ENCODE results near the gene ECHDC1. TPM values are rescaled to one million over a fixed set of nuclear protein-coding genes. Genes with fewer than 3 reads are reported as not detected.
"Not testable (repeated sequence)": the region's sequence is repeated elsewhere in the genome, so short reads cannot be mapped to it uniquely, and the experiment has no call there.

ECHDC1 gene
- total RNA-seq, 3 donors from 2014 or later, result 56.7 to 93.7 (median 82.2) TPM

DNA sequence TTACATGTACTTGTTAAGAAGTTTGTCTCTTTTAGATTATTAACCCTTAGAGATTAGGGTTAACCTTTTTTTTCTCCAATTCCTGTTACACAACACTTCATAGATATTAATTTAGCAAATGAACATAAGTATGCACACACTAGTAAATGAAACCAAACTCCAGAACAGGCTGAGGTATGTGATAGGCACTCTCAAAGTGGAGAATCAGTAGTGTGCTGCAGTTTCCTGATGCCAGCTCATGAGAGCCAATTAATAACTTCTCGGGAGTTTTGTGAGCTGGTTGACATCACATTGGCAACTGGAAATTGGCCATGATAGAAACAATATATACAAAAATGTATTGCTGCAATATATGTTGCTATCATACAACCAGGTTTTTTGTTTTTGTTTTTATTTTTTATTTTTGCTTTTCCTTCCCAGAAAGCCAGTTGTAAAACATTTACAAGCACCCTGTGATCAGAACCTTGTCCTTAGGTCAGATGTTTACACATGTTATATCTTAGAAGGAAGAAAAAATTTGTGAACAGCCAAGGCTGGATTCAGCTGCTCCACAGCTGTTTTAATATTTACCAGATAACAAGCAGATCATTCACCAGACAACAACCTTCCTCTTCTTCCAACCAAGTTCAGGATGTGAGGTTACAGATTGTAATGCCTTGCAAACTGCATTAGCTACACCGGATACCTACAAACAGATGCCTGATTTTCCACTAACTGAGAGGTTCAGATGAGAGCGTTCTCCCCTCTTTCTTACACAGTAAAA lies 42.4 kb upstream of the ECHDC1 start:
- Histone ChIP-seq H3K9me3 (no peaks in the 10 kb centered on the region), H3K36me3 (no peaks in the 10 kb centered on the region), H3K4me1 (no peaks in the 10 kb centered on the region), H3K27ac (no peak overlapping the region), H3K27me3 (no peaks in the 10 kb centered on the region), H3K4me3 (no peak overlapping the region)
- no peak for DNase-seq (ENCODE audit: low spot score in 2 of 2)
- intact Hi-C loops (cut with DNase I; ENCODE audit: low total_unique reads), result no loop called here
- TF ChIP-seq POLR2AphosphoS5 (IDR thresholded peaks at IDR 0.05), result no peak
- TF ChIP-seq, protein P1, sequence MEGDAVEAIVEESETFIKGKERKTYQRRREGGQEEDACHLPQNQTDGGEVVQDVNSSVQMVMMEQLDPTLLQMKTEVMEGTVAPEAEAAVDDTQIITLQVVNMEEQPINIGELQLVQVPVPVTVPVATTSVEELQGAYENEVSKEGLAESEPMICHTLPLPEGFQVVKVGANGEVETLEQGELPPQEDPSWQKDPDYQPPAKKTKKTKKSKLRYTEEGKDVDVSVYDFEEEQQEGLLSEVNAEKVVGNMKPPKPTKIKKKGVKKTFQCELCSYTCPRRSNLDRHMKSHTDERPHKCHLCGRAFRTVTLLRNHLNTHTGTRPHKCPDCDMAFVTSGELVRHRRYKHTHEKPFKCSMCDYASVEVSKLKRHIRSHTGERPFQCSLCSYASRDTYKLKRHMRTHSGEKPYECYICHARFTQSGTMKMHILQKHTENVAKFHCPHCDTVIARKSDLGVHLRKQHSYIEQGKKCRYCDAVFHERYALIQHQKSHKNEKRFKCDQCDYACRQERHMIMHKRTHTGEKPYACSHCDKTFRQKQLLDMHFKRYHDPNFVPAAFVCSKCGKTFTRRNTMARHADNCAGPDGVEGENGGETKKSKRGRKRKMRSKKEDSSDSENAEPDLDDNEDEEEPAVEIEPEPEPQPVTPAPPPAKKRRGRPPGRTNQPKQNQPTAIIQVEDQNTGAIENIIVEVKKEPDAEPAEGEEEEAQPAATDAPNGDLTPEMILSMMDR (IDR thresholded peaks at IDR 0.05), result no peak
- no peak for TF ChIP-seq POLR2A (IDR thresholded peaks at IDR 0.05)

DNA sequence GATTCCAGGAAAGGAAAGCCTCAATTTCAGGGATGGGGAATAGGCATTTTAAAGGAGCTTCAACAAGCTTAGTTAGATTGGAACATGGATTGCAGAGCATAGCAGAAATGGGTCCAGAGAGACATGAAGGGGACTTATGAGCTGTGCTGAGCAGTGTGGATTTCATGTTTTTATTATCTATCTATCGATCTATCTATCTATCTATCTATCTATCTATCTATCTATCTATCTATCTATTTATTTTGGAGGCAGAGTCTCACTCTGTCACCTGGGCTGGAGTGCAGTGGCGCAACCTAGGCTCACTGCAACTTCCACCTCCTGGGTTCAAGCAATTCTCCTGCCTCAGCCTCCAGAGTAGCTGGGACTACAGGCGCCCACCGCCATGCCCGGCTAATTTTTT lies 41.4 kb upstream of the ECHDC1 start:
- H3K9me3 ChIP-seq; H3K27me3 ChIP-seq; H3K36me3 ChIP-seq; H3K4me1 ChIP-seq; intact Hi-C loops (cut with DNase I; ENCODE audit: low total_unique reads); DNase-seq (ENCODE audit: low spot score in 2 of 2); H3K27ac ChIP-seq; H3K4me3 ChIP-seq: not testable (repeated sequence)

DNA sequence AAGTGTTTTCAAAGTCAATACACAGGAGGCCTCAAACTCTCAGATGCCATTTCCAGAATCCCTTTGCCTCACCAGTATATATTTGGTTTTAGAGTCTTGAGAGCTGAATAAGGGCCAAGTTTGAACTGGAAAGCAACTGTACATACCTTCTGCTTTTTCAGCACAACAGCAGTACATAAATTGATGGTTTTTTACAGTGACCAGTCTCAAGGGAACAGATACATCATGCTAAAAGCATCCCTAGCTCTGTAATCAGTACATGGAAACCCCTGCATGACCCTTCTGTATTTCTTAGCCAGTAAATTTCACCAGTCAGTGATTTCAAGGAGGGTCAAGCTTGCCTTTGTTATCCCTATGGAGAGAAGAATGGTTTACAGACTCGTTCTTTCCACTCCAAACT lies 40.6 kb upstream of the ECHDC1 start:
- H3K9me3 ChIP-seq, result no peaks in the 10 kb centered on the region
- no peaks in the 10 kb centered on the region for H3K36me3 ChIP-seq
- intact Hi-C loops (cut with DNase I; ENCODE audit: low total_unique reads), result no loop called here
- no peak overlapping the region for H3K4me3 ChIP-seq
- DNase-seq (ENCODE audit: low spot score in 2 of 2), result no peak
- H3K27ac ChIP-seq, result no peak overlapping the region
- TF ChIP-seq POLR2A (IDR thresholded peaks at IDR 0.05) (no peak), POLR2AphosphoS5 (IDR thresholded peaks at IDR 0.05) (no peak)
- TF ChIP-seq, protein P1 (IDR thresholded peaks at IDR 0.05), result no peak
- no peaks in the 10 kb centered on the region for H3K27me3 ChIP-seq
- H3K4me1 ChIP-seq, result no peaks in the 10 kb centered on the region

GRCh38 chr6:127382413-127382812 lies 39.0 kb upstream of the ECHDC1 start:
- no peak overlapping the region for H3K4me3 ChIP-seq
- H3K27ac ChIP-seq, result no peak overlapping the region
- no peak for DNase-seq (ENCODE audit: low spot score in 2 of 2)
- no peaks in the 10 kb centered on the region for H3K9me3 ChIP-seq
- TF ChIP-seq, protein P1 (IDR thresholded peaks at IDR 0.05), result no peak
- TF ChIP-seq POLR2A (IDR thresholded peaks at IDR 0.05), result no peak
- no peak for TF ChIP-seq POLR2AphosphoS5 (IDR thresholded peaks at IDR 0.05)
- no peaks in the 10 kb centered on the region for H3K27me3 ChIP-seq
- H3K36me3 ChIP-seq, result no peaks in the 10 kb centered on the region
- H3K4me1 ChIP-seq, result no peaks in the 10 kb centered on the region
- intact Hi-C loops (cut with DNase I; ENCODE audit: low total_unique reads), result no loop called here

- Histone ChIP-seq H3K27me3 (no peaks in the 10 kb centered on the region), H3K9me3 (no peaks in the 10 kb centered on the region), H3K27ac (no peak overlapping the region), H3K4me3 (no peak overlapping the region), H3K4me1 (no peaks in the 10 kb centered on the region), H3K36me3 (no peaks in the 10 kb centered on the region)
- intact Hi-C loops (cut with DNase I; ENCODE audit: low total_unique reads), result no loop called here
- TF ChIP-seq POLR2A (IDR thresholded peaks at IDR 0.05) (no peak), POLR2AphosphoS5 (IDR thresholded peaks at IDR 0.05) (no peak)
- TF ChIP-seq, protein P1 (IDR thresholded peaks at IDR 0.05), result no peak
- DNase-seq (ENCODE audit: low spot score in 2 of 2), result no peak
Measured at GRCh38 chr6:127381384-127381783, 38.0 kb upstream of the ECHDC1 start.
